Measurements from ENCODE around the gene PRKCE.

- TF ChIP-seq CTCF (IDR thresholded peaks at IDR 0.05) (peak; percentile 88 to 99 (median 97)), POLR2A (IDR thresholded peaks at IDR 0.05) (no peak)
These were observed 7.6 kb upstream of the PRKCE start for GRCh38 chr2:45643543-45644542.

Measured in body of pancreas (tissue), 4 donors.